Neuronal stem cell (in vitro differentiated cells): ENCODE measurements around the gene PACSIN2.

Experiments
- DNase-seq: peaks from one replicate; pipeline ENCODE4 v3.0.0-alpha.2; 2013; ENCODE audit warnings: low spot score
- H2AFZ ChIP-seq: one replicate; pipeline ENCODE4 v1.6.1; 2013; ENCODE audit warnings: mild to moderate bottlenecking, low read length, inconsistent platforms
- H2AK5ac ChIP-seq: 2 replicates; pipeline ENCODE4 v1.6.1; 2013; ENCODE audit warnings: low read depth, mild to moderate bottlenecking, inconsistent platforms, low read length, moderate library complexity, mixed read lengths
- H2BK120ac ChIP-seq: 2 replicates; pipeline ENCODE4 v1.6.1; 2013; ENCODE audit warnings: low read depth, mild to moderate bottlenecking, inconsistent platforms, low read length, moderate library complexity, mixed read lengths
- H2BK12ac ChIP-seq: one replicate; pipeline ENCODE4 v1.6.1; 2013; ENCODE audit warnings: low read length, inconsistent platforms
- H2BK15ac ChIP-seq: 2 replicates; pipeline ENCODE4 v1.6.1; 2013; ENCODE audit warnings: mild to moderate bottlenecking, low read length, inconsistent platforms, mixed read lengths
- H2BK5ac ChIP-seq: one replicate; pipeline ENCODE4 v1.6.1; 2013; ENCODE audit warnings: inconsistent platforms, mild to moderate bottlenecking, low read length, moderate library complexity
- H3K14ac ChIP-seq: one replicate; pipeline ENCODE4 v1.6.1; 2013; ENCODE audit warnings: low read length, inconsistent platforms
- H3K18ac ChIP-seq: 2 replicates; pipeline ENCODE4 v1.6.1; 2013; ENCODE audit warnings: low read length, inconsistent platforms
- H3K23ac ChIP-seq: 2 replicates; pipeline ENCODE4 v1.6.1; 2013; ENCODE audit warnings: low read depth, mild to moderate bottlenecking, mixed read lengths, low read length, inconsistent platforms; ENCODE audit not compliant: poor library complexity
- H3K27ac ChIP-seq: replicated peaks from 3 replicates; pipeline ENCODE4 v1.5.1; 2013; ENCODE audit warnings: low read length, inconsistent platforms
- H3K27me3 ChIP-seq, 3 experiments: 2 replicates each; pipeline ENCODE4 v1.6.1; 2013; ENCODE audit warnings: low read length in 3 of 3, mild to moderate bottlenecking in 2 of 3, inconsistent platforms in 1 of 3, low read depth in 1 of 3, mixed read lengths in 1 of 3, moderate library complexity in 1 of 3; ENCODE audit not compliant: control insufficient read depth in 3 of 3, insufficient read depth in 3 of 3
- H3K36me3 ChIP-seq, 2 donors: replicated peaks in 1 of 2; 2 replicates each; pipeline ENCODE4 v1.6.1; 2013; ENCODE audit warnings: low read length in 2 of 2; ENCODE audit not compliant: control insufficient read depth in 2 of 2, insufficient read depth in 2 of 2
- H3K4ac ChIP-seq: 2 replicates; pipeline ENCODE4 v1.6.1; 2013; ENCODE audit warnings: inconsistent platforms, mild to moderate bottlenecking, low read length, moderate library complexity
- H3K4me1 ChIP-seq, 2 donors: 1 replicate in 1 of 2; 2 replicates in 1 of 2; pipeline ENCODE4 v1.6.1; 2013; ENCODE audit warnings: low read length in 2 of 2, low read depth in 1 of 2; ENCODE audit not compliant: control insufficient read depth in 2 of 2, insufficient read depth in 1 of 2
- H3K4me2 ChIP-seq: one replicate; pipeline ENCODE4 v1.6.1; 2013; ENCODE audit warnings: mild to moderate bottlenecking, low read length, inconsistent platforms; ENCODE audit not compliant: insufficient read depth, poor library complexity, severe bottlenecking
- H3K4me3 ChIP-seq, 2 donors: 2 replicates each; pipeline ENCODE4 v1.5.1; 2013; ENCODE audit warnings: low read length in 2 of 2, mild to moderate bottlenecking in 2 of 2, inconsistent platforms in 1 of 2, moderate library complexity in 1 of 2
- H3K79me1 ChIP-seq: one replicate; pipeline ENCODE4 v1.6.1; 2013; ENCODE audit warnings: low read depth, mild to moderate bottlenecking, inconsistent platforms, low read length, moderate library complexity
- H3K9ac ChIP-seq: one replicate; pipeline ENCODE4 v1.6.1; 2013; ENCODE audit warnings: mild to moderate bottlenecking, low read depth, low read length, inconsistent platforms; ENCODE audit not compliant: poor library complexity
- H3K9me3 ChIP-seq, 2 donors: replicated peaks in 1 of 2; 2 replicates each; pipeline versions ENCODE3 to v1.6.1; 2013; ENCODE audit warnings: low read length in 2 of 2, mild to moderate bottlenecking in 2 of 2, inconsistent platforms in 1 of 2, low read depth in 1 of 2, mixed read lengths in 1 of 2, moderate library complexity in 1 of 2; ENCODE audit not compliant: control insufficient read depth in 2 of 2, insufficient read depth in 1 of 2
- H4K8ac ChIP-seq: one replicate; pipeline ENCODE4 v1.6.1; 2013; ENCODE audit warnings: low read depth, mild to moderate bottlenecking, inconsistent platforms, low read length, moderate library complexity
- H4K91ac ChIP-seq: one replicate; pipeline ENCODE4 v1.6.1; 2013; ENCODE audit warnings: low read length, low read depth, mild to moderate bottlenecking, inconsistent platforms; ENCODE audit not compliant: poor library complexity
- WGBS, 2 donors: extraction: QIAGEN DNeasy Blood & Tissue Kit; methylation state at CpG; one replicate each; pipeline ENCODE4 v1.1.7; 2013; ENCODE audit warnings: missing lambda C conversion rate in 2 of 2, mixed read lengths in 1 of 2; ENCODE audit not compliant: insufficient read length in 2 of 2, insufficient replicate concordance in 1 of 2; ENCODE audit errors: extremely low coverage in 2 of 2; 5-methylcytosine and 5-hydroxymethylcytosine counted together

PACSIN2 gene

GRCh38 chr22:42949159-42949558 is 65.8 kb downstream of the PACSIN2 start:
- Histone ChIP-seq H4K91ac (no peak overlapping the region), H3K4me3 (no peak overlapping the region), H3K4me1 (peaks cover 38 to 43% of the 10 kb centered on the region in 2 donors), H4K8ac (no peak overlapping the region), H2BK12ac (no peak overlapping the region), H2BK120ac (no peak overlapping the region), H3K9me3 (no peaks in the 10 kb centered on the region), H2BK5ac (no peak overlapping the region), H3K18ac (no peak overlapping the region), H3K27ac (peak overlapping the region; percentile 5), H3K36me3 (peaks cover 0 to 6% of the 10 kb centered on the region in 2 donors), H3K79me1 (peaks cover 9% of the 10 kb centered on the region), H3K9ac (no peak overlapping the region), H3K14ac (no peak overlapping the region), H3K4me2 (no peak overlapping the region), H3K4ac (no peak overlapping the region), H2BK15ac (no peak overlapping the region), H3K27me3 (no peaks in the 10 kb centered on the region), H2AK5ac (no peak overlapping the region), H2AFZ (no peak overlapping the region), H3K23ac (no peak overlapping the region)
- DNase-seq: no peak
- WGBS, 2 donors: no CpG with 5 or more reads among the region's 6 CpGs

- H3K18ac ChIP-seq: no peak overlapping the region
- no peak overlapping the region for H3K4me2 ChIP-seq
- peaks cover 41 to 43% of the 10 kb centered on the region in 2 donors for H3K4me1 ChIP-seq
- H2BK12ac ChIP-seq: no peak overlapping the region
- H2AFZ ChIP-seq: no peak overlapping the region
- no peak overlapping the region for H2AK5ac ChIP-seq
- peak overlapping the region; percentile 83 for H3K27ac ChIP-seq
- no CpG with 5 or more reads among the region's 2 CpGs for whole genome bisulfite sequencing, 2 donors
- no peaks in the 10 kb centered on the region for H3K27me3 ChIP-seq
- H3K36me3 ChIP-seq: peaks cover 0 to 10% of the 10 kb centered on the region in 2 donors
- H4K8ac ChIP-seq: no peak overlapping the region
- H3K14ac ChIP-seq: no peak overlapping the region
- H4K91ac ChIP-seq: no peak overlapping the region
- no peak overlapping the region for H3K4me3 ChIP-seq
- peak overlapping the region; percentile 39 for H2BK5ac ChIP-seq
- no peak overlapping the region for H3K23ac ChIP-seq
- H3K4ac ChIP-seq: no peak overlapping the region
- no peak overlapping the region for H2BK15ac ChIP-seq
- no peak overlapping the region for H2BK120ac ChIP-seq
- no peak for DNase-seq
- peaks cover 8% of the 10 kb centered on the region for H3K79me1 ChIP-seq
- H3K9ac ChIP-seq: no peak overlapping the region
- no peaks in the 10 kb centered on the region for H3K9me3 ChIP-seq
Measured at GRCh38 chr22:42948294-42948693, 66.7 kb downstream of the PACSIN2 start.

GRCh38 chr22:42947211-42947990 is 67.5 kb downstream of the PACSIN2 start:
- Histone ChIP-seq H3K4me1 (peaks cover 41 to 43% of the 10 kb centered on the region in 2 donors), H3K4me3 (no peak overlapping the region), H2BK5ac (peak overlapping the region; percentile 39), H2AK5ac (peak overlapping the region; percentile 17), H4K91ac (no peak overlapping the region), H3K4me2 (no peak overlapping the region), H2BK120ac (peak overlapping the region; percentile 69), H2AFZ (no peak overlapping the region), H3K36me3 (peaks cover 0 to 13% of the 10 kb centered on the region in 2 donors), H2BK15ac (no peak overlapping the region), H3K27me3 (no peaks in the 10 kb centered on the region), H3K27ac (peak overlapping the region; percentile 83), H3K14ac (no peak overlapping the region), H3K18ac (peak overlapping the region; percentile 94), H3K9ac (no peak overlapping the region), H3K23ac (no peak overlapping the region), H3K4ac (no peak overlapping the region), H2BK12ac (peak overlapping the region; percentile 27), H3K79me1 (peaks cover 8% of the 10 kb centered on the region), H3K9me3 (no peaks in the 10 kb centered on the region), H4K8ac (no peak overlapping the region)
- WGBS, 2 donors: no CpG with 5 or more reads among the region's 13 CpGs
- peak; percentile 43 for DNase-seq

GRCh38 chr22:42946546-42947198 is 68.3 kb downstream of the PACSIN2 start:
- peak overlapping the region; percentile 68 for H4K91ac ChIP-seq
- H4K8ac ChIP-seq: no peak overlapping the region
- no peak overlapping the region for H3K23ac ChIP-seq
- H2BK120ac ChIP-seq: no peak overlapping the region
- H3K9ac ChIP-seq: no peak overlapping the region
- H3K4ac ChIP-seq: no peak overlapping the region
- H3K27ac ChIP-seq: peak overlapping the region; percentile 83
- peak overlapping the region; percentile 61 for H3K18ac ChIP-seq
- no peaks in the 10 kb centered on the region for H3K9me3 ChIP-seq
- no peak for DNase-seq
- no peak overlapping the region for H2BK5ac ChIP-seq
- peak overlapping the region; percentile 77 for H2BK12ac ChIP-seq
- H2AK5ac ChIP-seq: peak overlapping the region; percentile 64
- peak overlapping the region; percentile 30 for H2BK15ac ChIP-seq
- no peak overlapping the region for H3K4me3 ChIP-seq
- H3K27me3 ChIP-seq: no peaks in the 10 kb centered on the region
- no CpG with 5 or more reads among the region's 16 CpGs for WGBS, 2 donors
- H2AFZ ChIP-seq: no peak overlapping the region
- H3K4me2 ChIP-seq: no peak overlapping the region
- peaks cover 0 to 13% of the 10 kb centered on the region in 2 donors for H3K36me3 ChIP-seq
- H3K4me1 ChIP-seq: peaks cover 41 to 43% of the 10 kb centered on the region in 2 donors
- H3K79me1 ChIP-seq: peaks cover 7% of the 10 kb centered on the region
- H3K14ac ChIP-seq: no peak overlapping the region
